PC-9 (cell line): ENCODE data around the gene TMEM45A. TPM values are rescaled to one million over a fixed set of nuclear protein-coding genes. Genes with fewer than 3 reads are reported as not detected.

Experiments
- BruUV-seq: library from RNA; stranded (reverse); fragments of 400-500 nt; replicated peaks from 2 replicates; lab custom pipeline; 2021; lab: Mats Ljungman, UMichigan
- CTCF ChIA-PET: fragments of 300-600 bp; sonication (Branson Sonifier 250); formaldehyde crosslinking; loops from one replicate; lab custom pipeline; 2022; ENCODE audit warnings: antibody characterized with exemption; lab: Charles Lee
- POLR2A ChIA-PET: fragments of 300-600 bp; sonication (Branson Sonifier 250); formaldehyde crosslinking; loops from one replicate; lab custom pipeline; 2022; ENCODE audit warnings: antibody characterized with exemption; ENCODE audit not compliant: unreplicated experiment; lab: Charles Lee
- DNase-seq, 2 experiments: peaks; one replicate each; pipeline versions ENCODE4 v3.0.0 to v3.0.0-alpha.2; 2015 to 2022; ENCODE audit warnings: mixed read lengths in 1 of 2
- H2AFZ ChIP-seq: fragments of 200-600 bp; sonication (generic); 2 replicates; pipeline ENCODE4 v1.8.1; 2017; ENCODE audit warnings: antibody characterized with exemption
- H3F3A ChIP-seq: fragments of 200-600 bp; sonication (generic); 2 replicates; pipeline ENCODE4 v1.8.1; 2017; ENCODE audit warnings: antibody characterized with exemption, mild to moderate bottlenecking, low read depth; ENCODE audit not compliant: insufficient read depth
- H3K27ac ChIP-seq: fragments of 200-600 bp; sonication (generic); 2 replicates; pipeline ENCODE4 v1.6.1; 2016; ENCODE audit warnings: mixed run types
- H3K27me3 ChIP-seq: fragments of 200-600 bp; sonication (generic); 2 replicates; pipeline ENCODE4 v1.6.1; 2016; ENCODE audit warnings: low read depth, mixed run types; ENCODE audit not compliant: insufficient read depth
- H3K36me3 ChIP-seq: fragments of 200-600 bp; sonication (generic); 2 replicates; pipeline ENCODE4 v1.6.1; 2016; ENCODE audit warnings: low read depth, mixed run types
- H3K4me1 ChIP-seq: fragments of 200-600 bp; sonication (generic); replicated peaks from 2 replicates; pipeline ENCODE4 v1.6.1; 2016; ENCODE audit warnings: mixed run types; ENCODE audit not compliant: insufficient read depth
- H3K4me2 ChIP-seq: fragments of 200-600 bp; sonication (generic); 2 replicates; pipeline ENCODE4 v1.6.1; 2017; ENCODE audit warnings: mixed run types
- H3K4me3 ChIP-seq: fragments of 200-600 bp; sonication (generic); 2 replicates; pipeline ENCODE4 v1.6.1; 2016; ENCODE audit warnings: mixed run types
- H3K79me2 ChIP-seq: fragments of 200-600 bp; sonication (generic); 2 replicates; pipeline ENCODE4 v1.6.1; 2017; ENCODE audit warnings: low read depth, mixed run types
- H3K9me2 ChIP-seq: fragments of 200-600 bp; sonication (generic); 2 replicates; pipeline ENCODE4 v1.8.1; 2017; ENCODE audit warnings: mild to moderate bottlenecking; ENCODE audit not compliant: insufficient read depth
- H3K9me3 ChIP-seq: fragments of 200-600 bp; sonication (generic); 2 replicates; pipeline ENCODE4 v1.8.1; 2016; ENCODE audit warnings: low read depth; ENCODE audit not compliant: insufficient read depth
- H4K20me1 ChIP-seq: fragments of 200-600 bp; sonication (generic); 2 replicates; pipeline ENCODE4 v1.8.1; 2017; ENCODE audit not compliant: insufficient read depth
- EZH2 ChIP-seq: fragments of 200-600 bp; sonication (generic); IDR thresholded peaks from 2 replicates; pipeline ENCODE4 v1.8.0; 2017; ENCODE audit warnings: antibody characterized with exemption, low read depth
- intact Hi-C: fragments of 100-400 bp; cut with micrococcal nuclease; formaldehyde crosslinking; loops from one replicate; pipeline ENCODE4 v1.10.0; 2022; ENCODE audit not compliant: unreplicated experiment
- total RNA-seq: library from RNA; stranded (reverse); gene quantifications from 2 replicates; pipeline ENCODE4 v1.2.3, GENCODE V29; 2021
- TF ChIP-seq, protein P1 (sequence below): fragments of 200-600 bp; sonication (generic); conservative IDR thresholded peaks from 2 replicates; pipeline ENCODE4 v1.6.1; 2017; ENCODE audit warnings: mixed run types, antibody characterized with exemption, mild to moderate bottlenecking, moderate library complexity

Gene TMEM45A
- total RNA-seq, 1 experiment from 2014 or later, result 31.1 TPM

DNA sequence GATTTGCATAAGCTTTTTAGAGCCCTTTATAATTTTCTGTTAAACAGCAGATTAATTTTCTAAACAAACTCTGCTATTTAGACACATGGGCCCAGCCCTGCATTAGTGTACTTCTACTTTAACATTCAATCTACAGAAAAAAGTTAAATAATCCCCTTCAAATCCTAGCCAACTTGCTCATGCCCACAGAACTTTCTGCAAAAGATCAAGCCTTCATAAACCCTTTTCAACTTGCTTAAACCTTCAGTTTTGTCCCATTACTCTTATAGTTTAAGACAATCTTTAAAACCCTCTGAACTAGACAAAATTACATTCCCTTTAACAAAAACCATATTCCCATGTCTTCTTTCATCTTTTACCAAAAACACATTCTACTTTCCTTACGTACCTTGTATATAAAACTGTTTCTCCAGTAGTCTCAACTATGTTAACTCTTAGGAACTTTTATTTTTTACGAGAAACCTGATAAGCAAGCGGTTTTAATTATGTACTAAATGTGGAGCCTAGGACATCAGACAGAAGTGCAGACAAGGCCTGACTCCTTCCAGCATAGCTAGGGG lies 91.8 kb downstream of the TMEM45A start:
- Histone ChIP-seq H3K27ac (no peak overlapping the region), H2AFZ (no peak overlapping the region), H3K4me3 (no peak overlapping the region), H3K27me3 (no peaks in the 10 kb centered on the region), H3K79me2 (no peaks in the 10 kb centered on the region), H3F3A (no peaks in the 10 kb centered on the region), H3K9me2 (no peaks in the 10 kb centered on the region), H3K36me3 (no peaks in the 10 kb centered on the region), H3K4me2 (no peak overlapping the region), H3K9me3 (no peaks in the 10 kb centered on the region), H4K20me1 (no peaks in the 10 kb centered on the region), H3K4me1 (no peaks in the 10 kb centered on the region)
- POLR2A ChIA-PET, result no interaction called here
- intact Hi-C loops, result no loop called here
- BruUV-seq, result no TSS peak
- DNase-seq, result no peak
- CTCF ChIA-PET, result no interaction called here
- TF ChIP-seq, protein P1, sequence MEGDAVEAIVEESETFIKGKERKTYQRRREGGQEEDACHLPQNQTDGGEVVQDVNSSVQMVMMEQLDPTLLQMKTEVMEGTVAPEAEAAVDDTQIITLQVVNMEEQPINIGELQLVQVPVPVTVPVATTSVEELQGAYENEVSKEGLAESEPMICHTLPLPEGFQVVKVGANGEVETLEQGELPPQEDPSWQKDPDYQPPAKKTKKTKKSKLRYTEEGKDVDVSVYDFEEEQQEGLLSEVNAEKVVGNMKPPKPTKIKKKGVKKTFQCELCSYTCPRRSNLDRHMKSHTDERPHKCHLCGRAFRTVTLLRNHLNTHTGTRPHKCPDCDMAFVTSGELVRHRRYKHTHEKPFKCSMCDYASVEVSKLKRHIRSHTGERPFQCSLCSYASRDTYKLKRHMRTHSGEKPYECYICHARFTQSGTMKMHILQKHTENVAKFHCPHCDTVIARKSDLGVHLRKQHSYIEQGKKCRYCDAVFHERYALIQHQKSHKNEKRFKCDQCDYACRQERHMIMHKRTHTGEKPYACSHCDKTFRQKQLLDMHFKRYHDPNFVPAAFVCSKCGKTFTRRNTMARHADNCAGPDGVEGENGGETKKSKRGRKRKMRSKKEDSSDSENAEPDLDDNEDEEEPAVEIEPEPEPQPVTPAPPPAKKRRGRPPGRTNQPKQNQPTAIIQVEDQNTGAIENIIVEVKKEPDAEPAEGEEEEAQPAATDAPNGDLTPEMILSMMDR, result no peak
- TF ChIP-seq EZH2, result no peak

DNA sequence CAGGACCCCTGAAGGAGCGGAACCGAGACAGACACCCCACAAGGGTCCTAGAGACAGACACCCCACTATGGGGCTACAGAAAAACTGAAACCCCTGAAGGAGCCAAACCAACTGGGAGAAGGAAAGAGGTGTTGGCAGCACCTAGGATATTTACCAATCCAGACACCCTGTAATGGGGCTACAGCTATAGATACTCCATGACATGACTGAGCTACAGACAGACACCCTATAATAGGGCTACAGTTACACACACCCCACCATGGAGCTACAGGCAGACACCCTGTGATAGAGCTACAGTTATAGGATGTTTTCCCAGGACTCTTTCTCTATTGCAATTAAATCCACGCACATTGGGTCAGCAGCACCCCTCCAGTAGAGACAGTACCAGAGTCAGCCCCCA lies 94.4 kb downstream of the TMEM45A start:
- TF ChIP-seq EZH2, result no peak
- TF ChIP-seq, protein P1, result no peak
- no TSS peak for BruUV-seq

DNA sequence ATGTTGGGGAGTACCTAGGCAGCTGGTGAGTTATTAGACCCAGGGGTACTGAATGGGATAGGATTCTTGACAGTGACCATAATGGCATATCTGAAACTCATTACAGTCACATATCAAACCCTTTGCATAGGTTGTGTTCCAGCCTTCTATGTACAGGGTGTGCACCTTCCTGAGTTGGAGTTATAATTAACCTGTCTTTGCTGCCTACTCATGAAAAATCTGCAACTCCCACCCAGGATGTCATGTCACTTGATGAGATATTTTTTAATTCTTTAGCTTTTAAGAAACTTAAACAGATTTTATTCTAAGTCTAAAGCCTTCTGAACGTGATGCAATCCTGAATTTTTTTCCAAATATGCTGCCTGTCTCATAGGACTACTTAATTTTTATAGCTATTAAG lies 95.8 kb downstream of the TMEM45A start:
- TF ChIP-seq, protein P1, result no peak
- TF ChIP-seq EZH2, result no peak
- Histone ChIP-seq H4K20me1 (no peaks in the 10 kb centered on the region), H3K4me1 (0 out of 2 replicates have a peak, but pooled peaks cover 4% of the 10 kb centered on the region), H3K27ac (no peak overlapping the region), H2AFZ (no peak overlapping the region), H3K36me3 (no peaks in the 10 kb centered on the region), H3K9me3 (no peaks in the 10 kb centered on the region), H3F3A (no peaks in the 10 kb centered on the region), H3K4me3 (no peak overlapping the region), H3K9me2 (no peaks in the 10 kb centered on the region), H3K27me3 (no peaks in the 10 kb centered on the region), H3K4me2 (no peak overlapping the region), H3K79me2 (no peaks in the 10 kb centered on the region)
- ChIA-PET POLR2A (interaction anchor here (0.6 kb wide), 1 partner anchor 715 kb away, joined by 13 read pairs; no protein-coding TSS in a partner anchor), CTCF (interaction anchor here (0.6 to 5.4 kb wide), 2 partner anchors 37 to 125 kb away, joined by 3 to 87 read pairs; no protein-coding TSS in a partner anchor)
- no peak for DNase-seq
- BruUV-seq, result no TSS peak
- intact Hi-C loops, result no loop called here

More for the DNA sequence above, 94.4 kb downstream of the TMEM45A start:
- intact Hi-C loops, result no loop called here
- ChIA-PET CTCF (no interaction called here), POLR2A (no interaction called here)
- Histone ChIP-seq H2AFZ (no peak overlapping the region), H3K79me2 (no peaks in the 10 kb centered on the region), H3K36me3 (no peaks in the 10 kb centered on the region), H3K4me3 (no peak overlapping the region), H3F3A (no peaks in the 10 kb centered on the region), H3K27me3 (no peaks in the 10 kb centered on the region), H3K9me3 (no peaks in the 10 kb centered on the region), H3K4me2 (no peak overlapping the region), H3K9me2 (no peaks in the 10 kb centered on the region), H3K27ac (no peak overlapping the region), H3K4me1 (0 out of 2 replicates have a peak, but pooled peaks cover 4% of the 10 kb centered on the region), H4K20me1 (no peaks in the 10 kb centered on the region)
- DNase-seq, result no peak
